Measurements from ENCODE around the gene VASP. TPM values are rescaled to one million over a fixed set of nuclear protein-coding genes. Genes with fewer than 3 reads are reported as not detected.
A peak's percentile ranks its signal among the peaks of the same experiment; 100 is the strongest.

Gene VASP
- total RNA-seq, 4 donors from 2014 or later, result 172 to 321 (median 210) TPM

DNA sequence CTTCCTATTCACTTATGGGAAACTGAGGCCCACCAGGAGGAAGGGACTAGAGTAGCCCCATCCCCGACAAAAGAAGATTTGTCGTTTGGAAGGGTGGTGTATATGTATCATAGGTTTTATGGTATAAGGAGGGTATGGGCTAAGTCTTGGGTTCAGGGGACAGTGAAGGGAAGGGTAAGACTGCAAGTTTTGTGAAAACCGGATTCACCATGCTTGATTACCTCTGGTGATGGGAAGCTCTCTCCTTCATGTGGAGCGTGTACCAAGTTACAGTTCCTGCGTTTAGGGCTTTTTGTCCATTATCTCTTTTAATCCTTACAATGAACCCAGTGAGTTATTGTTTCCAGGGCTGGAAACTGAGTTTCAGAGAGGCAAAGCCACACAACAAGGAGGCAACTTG, 3.8 kb downstream of the VASP start:
- no peak for DNase-seq (ENCODE audit: extremely low spot score)
- no peak overlapping the region for H3K4me3 ChIP-seq
- intact Hi-C loops (cut with DNase I), result no loop called here
- peaks cover 0 to 8% (median 4%) of the 10 kb centered on the region in 4 donors for H3K36me3 ChIP-seq
- TF ChIP-seq, protein P1, sequence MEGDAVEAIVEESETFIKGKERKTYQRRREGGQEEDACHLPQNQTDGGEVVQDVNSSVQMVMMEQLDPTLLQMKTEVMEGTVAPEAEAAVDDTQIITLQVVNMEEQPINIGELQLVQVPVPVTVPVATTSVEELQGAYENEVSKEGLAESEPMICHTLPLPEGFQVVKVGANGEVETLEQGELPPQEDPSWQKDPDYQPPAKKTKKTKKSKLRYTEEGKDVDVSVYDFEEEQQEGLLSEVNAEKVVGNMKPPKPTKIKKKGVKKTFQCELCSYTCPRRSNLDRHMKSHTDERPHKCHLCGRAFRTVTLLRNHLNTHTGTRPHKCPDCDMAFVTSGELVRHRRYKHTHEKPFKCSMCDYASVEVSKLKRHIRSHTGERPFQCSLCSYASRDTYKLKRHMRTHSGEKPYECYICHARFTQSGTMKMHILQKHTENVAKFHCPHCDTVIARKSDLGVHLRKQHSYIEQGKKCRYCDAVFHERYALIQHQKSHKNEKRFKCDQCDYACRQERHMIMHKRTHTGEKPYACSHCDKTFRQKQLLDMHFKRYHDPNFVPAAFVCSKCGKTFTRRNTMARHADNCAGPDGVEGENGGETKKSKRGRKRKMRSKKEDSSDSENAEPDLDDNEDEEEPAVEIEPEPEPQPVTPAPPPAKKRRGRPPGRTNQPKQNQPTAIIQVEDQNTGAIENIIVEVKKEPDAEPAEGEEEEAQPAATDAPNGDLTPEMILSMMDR (IDR thresholded peaks at IDR 0.05), result no peak
- TF ChIP-seq EP300 (IDR thresholded peaks at IDR 0.05), result no peak
- TF ChIP-seq POLR2A (IDR thresholded peaks at IDR 0.05; ENCODE audit: low read depth), result no peak
- TF ChIP-seq POLR2AphosphoS5 (IDR thresholded peaks at IDR 0.05), result no peak
- peaks cover 51 to 79% (median 76%) of the 10 kb centered on the region in 4 donors for H3K4me1 ChIP-seq
- H3K27me3 ChIP-seq, result peaks cover 0 to 5% (median 0%) of the 10 kb centered on the region in 4 donors
- 76% methylated on average over 5 of the region's 5 CpGs for WGBS
- no peaks in the 10 kb centered on the region for H3K9me3 ChIP-seq
- H3K27ac ChIP-seq (replicated peaks in 1 of 4), result peak overlapping the region; percentile 94 to 97 (median 96)

DNA sequence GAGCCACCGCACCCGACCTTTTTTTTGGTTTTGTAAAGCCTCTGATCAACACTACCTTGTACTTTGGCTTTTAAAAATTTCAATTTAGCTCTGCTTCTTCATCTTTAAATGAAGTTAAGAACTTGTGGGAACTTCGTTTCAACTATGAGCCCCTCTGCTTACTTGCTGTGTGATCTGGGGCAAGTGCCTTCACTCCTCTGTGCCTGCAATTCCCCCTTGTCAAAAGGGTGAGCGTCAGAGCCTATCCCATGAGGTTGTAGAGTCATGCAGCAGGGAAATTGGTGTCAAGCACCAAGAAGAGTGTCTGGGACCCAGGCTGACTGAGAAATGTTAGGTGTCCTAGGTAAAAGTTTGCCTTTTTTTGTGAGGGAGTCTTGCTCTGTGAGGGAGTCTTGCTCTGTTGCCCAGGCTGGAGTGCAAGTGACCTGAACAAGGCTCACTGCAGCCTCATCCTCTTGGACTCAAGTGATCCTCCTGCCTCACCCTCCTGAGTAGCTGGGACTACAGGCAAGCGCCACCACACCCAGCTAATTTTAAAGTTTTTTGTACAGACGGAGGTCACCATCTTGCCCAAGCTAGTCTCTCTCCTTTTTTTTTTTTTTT, 5.7 kb downstream of the VASP start:
- H3K9me3 ChIP-seq, result no peaks in the 10 kb centered on the region
- intact Hi-C loops (cut with DNase I), result no loop called here
- H3K4me1 ChIP-seq, result peaks cover 56 to 91% (median 88%) of the 10 kb centered on the region in 4 donors
- H3K27me3 ChIP-seq, result no peaks in the 10 kb centered on the region
- TF ChIP-seq, protein P1 (IDR thresholded peaks at IDR 0.05), result no peak
- TF ChIP-seq POLR2A (IDR thresholded peaks at IDR 0.05; ENCODE audit: low read depth) (no peak), EP300 (IDR thresholded peaks at IDR 0.05) (no peak), POLR2AphosphoS5 (IDR thresholded peaks at IDR 0.05) (no peak)
- peak overlapping the region; percentile 73 to 96 (median 84) for H3K27ac ChIP-seq (replicated peaks in 1 of 4)
- WGBS, result 82% methylated on average over 6 of the region's 6 CpGs
- no peak for DNase-seq (ENCODE audit: extremely low spot score)
- peaks cover 7 to 25% (median 12%) of the 10 kb centered on the region in 4 donors for H3K36me3 ChIP-seq
- H3K4me3 ChIP-seq, result no peak overlapping the region

DNA sequence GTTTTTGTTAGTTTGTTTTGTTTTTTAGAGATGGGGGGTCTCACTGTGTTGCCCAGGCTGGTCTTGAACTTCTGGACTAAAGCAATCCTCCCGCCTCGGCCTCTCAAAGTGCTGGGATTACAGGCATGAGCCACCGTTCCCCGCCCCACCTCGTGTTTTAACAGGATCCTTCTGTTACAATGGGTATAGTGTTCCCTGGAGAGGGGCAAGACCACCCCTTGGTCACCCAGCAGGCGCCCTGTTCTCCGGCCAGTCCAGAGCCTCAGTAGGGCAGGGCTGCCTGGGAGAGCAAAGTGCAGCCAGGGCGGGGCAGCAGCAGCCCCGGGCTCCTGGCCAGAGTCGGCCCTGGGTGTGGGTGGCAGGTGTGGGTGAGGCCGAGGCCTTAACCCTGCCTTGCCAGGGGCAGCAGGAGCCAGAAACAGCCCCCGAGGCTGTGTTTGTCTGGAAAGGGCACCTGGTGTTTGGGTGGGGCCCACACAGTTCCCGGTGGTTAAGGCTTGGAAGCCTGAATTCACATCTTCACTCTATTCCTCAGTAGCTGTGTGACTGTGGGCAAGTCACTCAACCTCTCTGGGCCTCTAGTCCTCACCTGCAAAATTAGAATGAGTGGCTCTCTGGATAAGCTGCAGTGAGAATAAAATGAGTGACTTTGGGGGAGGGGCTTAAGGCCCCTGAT, 7.2 kb downstream of the VASP start:
- Histone ChIP-seq H3K4me1 (peaks cover 53 to 86% (median 80%) of the 10 kb centered on the region in 4 donors), H3K4me3 (peak overlapping the region in 2 of 4 donors; percentile 11 to 28), H3K36me3 (peaks cover 22 to 40% (median 28%) of the 10 kb centered on the region in 4 donors), H3K27me3 (no peaks in the 10 kb centered on the region), H3K27ac (replicated peaks in 1 of 4) (peak overlapping the region; percentile 65 to 81 (median 73)), H3K9me3 (no peaks in the 10 kb centered on the region)
- intact Hi-C loops (cut with DNase I), result no loop called here
- WGBS, result 47% methylated on average over 9 of the region's 13 CpGs
- TF ChIP-seq POLR2A (IDR thresholded peaks at IDR 0.05; ENCODE audit: low read depth) (no peak), POLR2AphosphoS5 (IDR thresholded peaks at IDR 0.05) (no peak), EP300 (IDR thresholded peaks at IDR 0.05) (no peak)
- TF ChIP-seq, protein P1 (IDR thresholded peaks at IDR 0.05), result no peak
- DNase-seq (ENCODE audit: extremely low spot score), result no peak

DNA sequence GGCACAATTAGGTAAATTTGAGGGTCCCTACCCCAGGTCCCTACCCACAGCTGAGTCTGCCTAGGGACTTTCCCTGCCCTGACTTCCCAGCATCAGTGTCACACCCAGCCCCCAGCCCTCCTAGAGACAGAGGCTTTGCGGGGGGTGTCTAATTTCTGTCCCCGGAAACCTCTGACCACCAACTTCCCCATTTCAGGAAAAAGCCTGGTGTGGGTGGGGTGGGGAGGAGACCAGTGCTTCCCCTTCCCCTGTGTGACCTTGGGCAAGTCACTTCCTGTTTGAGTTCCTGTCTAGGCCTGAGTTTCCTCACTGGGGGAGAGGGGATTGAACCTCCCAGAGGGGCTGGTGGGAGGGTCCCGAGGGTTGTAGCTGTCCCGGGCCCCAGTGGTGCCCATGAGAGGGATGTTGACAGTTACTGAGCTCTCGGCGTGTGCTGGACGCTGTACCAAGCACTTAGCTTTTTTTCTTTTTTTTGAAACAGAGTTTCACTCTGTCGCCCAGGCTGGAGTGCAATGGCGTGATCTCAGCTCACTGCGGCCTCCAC, 7.9 kb downstream of the VASP start:
- H3K27ac ChIP-seq (replicated peaks in 1 of 4), result peak overlapping the region; percentile 65 to 81 (median 73)
- H3K4me1 ChIP-seq, result peaks cover 47 to 80% (median 74%) of the 10 kb centered on the region in 4 donors
- H3K27me3 ChIP-seq, result no peaks in the 10 kb centered on the region
- intact Hi-C loops (cut with DNase I), result no loop called here
- peaks cover 28 to 45% (median 31%) of the 10 kb centered on the region in 4 donors for H3K36me3 ChIP-seq
- no peak for TF ChIP-seq POLR2AphosphoS5 (IDR thresholded peaks at IDR 0.05)
- no peak for TF ChIP-seq POLR2A (IDR thresholded peaks at IDR 0.05; ENCODE audit: low read depth)
- no peak for TF ChIP-seq EP300 (IDR thresholded peaks at IDR 0.05)
- TF ChIP-seq, protein P1 (IDR thresholded peaks at IDR 0.05), result no peak
- no peak for DNase-seq (ENCODE audit: extremely low spot score)
- WGBS, result 60% methylated on average over 7 of the region's 10 CpGs
- H3K4me3 ChIP-seq, result peak overlapping the region in 1 of 4 donors; percentile 28
- H3K9me3 ChIP-seq, result no peaks in the 10 kb centered on the region
